GM10266 (cell line): Measurements from ENCODE around the gene TTC39C.

ENCODE experiments used
- DNase-seq: peaks from one replicate; pipeline ENCODE4 v3.0.0; 2012; ENCODE audit errors: extremely low spot score
- TF ChIP-seq, protein P1 (sequence below): IDR thresholded peaks from 2 replicates; pipeline ENCODE4 v1.5.1; 2012; ENCODE audit warnings: mild to moderate bottlenecking, low read depth; ENCODE audit not compliant: control insufficient read depth, insufficient read depth; ENCODE audit errors: missing control alignments

Gene TTC39C

DNA sequence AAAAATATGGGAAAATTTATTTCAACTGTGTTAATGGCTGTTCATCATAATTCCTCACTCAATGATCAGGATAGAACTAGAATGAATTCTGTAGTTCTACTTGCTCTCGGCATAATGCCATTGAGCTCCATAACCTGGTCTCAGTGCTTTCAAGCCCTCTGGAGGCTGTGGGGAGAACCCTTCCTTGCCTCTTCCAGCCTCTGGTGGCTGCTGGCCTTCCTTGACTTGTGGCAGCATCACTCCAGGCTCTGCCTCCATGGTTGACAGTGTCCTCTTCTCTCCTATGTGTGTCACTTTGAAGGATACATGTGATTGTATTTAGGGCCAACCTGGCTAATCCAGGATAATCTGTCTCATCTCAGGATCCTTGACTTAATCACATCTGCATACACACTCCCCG is 97.4 kb downstream of the TTC39C start:
- no peak for DNase-seq
- TF ChIP-seq, protein P1, sequence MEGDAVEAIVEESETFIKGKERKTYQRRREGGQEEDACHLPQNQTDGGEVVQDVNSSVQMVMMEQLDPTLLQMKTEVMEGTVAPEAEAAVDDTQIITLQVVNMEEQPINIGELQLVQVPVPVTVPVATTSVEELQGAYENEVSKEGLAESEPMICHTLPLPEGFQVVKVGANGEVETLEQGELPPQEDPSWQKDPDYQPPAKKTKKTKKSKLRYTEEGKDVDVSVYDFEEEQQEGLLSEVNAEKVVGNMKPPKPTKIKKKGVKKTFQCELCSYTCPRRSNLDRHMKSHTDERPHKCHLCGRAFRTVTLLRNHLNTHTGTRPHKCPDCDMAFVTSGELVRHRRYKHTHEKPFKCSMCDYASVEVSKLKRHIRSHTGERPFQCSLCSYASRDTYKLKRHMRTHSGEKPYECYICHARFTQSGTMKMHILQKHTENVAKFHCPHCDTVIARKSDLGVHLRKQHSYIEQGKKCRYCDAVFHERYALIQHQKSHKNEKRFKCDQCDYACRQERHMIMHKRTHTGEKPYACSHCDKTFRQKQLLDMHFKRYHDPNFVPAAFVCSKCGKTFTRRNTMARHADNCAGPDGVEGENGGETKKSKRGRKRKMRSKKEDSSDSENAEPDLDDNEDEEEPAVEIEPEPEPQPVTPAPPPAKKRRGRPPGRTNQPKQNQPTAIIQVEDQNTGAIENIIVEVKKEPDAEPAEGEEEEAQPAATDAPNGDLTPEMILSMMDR = no peak

DNA sequence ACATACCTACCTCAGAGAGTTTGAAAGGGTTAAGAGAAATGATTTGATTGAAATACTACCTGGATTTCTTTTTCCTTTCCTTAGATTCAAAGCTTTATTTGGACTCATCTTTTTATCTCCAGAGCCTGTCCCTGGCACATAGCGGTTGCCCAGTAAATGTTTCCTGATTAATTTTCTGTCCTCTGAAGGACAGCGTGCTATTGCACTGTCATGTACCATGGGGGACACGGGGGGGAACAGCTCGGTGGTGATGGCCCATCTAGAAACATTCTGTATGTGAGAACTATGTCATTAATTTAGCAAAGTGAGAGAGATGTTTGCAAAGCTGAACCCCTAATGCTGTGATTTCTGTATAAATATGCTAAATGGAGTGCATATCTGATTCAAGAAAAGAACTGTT is 97.9 kb downstream of the TTC39C start:
- DNase-seq = no peak
- TF ChIP-seq, protein P1 = no peak

DNA sequence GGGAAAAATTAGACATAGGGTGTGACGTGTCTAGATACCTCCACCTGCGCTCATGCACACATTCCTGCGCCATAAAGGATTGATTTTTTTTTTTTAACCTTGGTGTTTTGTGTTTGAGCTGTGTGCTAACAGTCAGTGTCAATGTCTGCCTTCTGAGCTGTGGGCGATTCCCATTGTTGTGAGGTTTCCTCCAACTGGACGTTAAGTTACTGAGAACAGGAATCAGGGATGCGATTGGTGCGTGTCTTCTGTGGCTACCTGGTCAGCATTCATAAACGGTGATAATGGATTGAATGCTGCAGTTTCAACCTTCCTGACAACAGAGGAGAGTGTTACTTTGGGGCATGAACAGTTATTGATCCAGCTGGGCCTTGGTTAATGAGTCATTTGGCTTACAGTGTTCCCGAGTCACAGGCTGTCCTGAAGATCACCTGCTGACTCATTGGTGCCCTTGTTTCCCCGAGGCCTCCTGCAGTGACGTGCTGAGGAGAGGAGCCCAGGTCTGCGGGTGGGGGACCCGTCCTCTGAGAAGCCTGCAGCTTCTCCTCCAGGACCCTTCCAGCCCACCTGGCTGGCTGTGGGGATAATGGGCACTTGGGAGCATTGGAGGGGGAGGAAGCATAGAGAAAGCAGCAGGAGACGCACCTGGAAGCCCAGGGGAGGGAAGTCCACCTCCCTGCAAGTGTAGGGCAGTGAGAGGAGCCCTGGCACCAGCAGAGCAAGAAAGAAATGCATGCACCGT is 98.5 kb downstream of the TTC39C start:
- TF ChIP-seq, protein P1 = no peak
- no peak for DNase-seq

DNA sequence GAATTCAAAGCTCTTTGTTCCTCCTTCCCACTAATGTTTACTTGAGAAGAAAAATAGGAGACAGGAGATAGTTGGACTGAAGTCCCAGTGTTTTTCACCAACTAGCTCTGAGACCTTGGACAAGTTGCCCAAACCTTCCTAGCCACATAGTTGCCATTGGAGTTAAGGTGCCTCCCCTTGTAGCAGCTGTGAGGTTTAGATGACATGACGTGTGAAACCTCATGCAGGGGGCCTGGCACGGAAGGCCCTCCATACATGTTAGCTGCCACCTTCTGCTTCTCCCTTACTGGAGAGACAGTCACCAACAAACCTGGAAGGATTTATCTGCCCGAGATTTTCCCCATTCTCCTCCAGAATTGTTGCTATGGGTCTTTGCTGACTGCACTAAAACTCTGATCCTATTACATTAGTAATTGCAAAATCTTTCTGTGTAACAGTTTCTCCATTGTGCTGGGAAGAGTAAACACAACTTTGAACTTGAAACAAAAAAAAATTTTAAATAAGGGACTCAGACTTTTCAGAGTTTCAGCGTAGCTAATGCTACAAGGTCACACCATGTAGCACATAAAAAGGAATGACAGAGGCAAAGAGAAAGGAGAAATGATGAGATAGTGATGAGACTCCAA is 100.5 kb downstream of the TTC39C start:
- DNase-seq = no peak
- TF ChIP-seq, protein P1 = no peak

DNA sequence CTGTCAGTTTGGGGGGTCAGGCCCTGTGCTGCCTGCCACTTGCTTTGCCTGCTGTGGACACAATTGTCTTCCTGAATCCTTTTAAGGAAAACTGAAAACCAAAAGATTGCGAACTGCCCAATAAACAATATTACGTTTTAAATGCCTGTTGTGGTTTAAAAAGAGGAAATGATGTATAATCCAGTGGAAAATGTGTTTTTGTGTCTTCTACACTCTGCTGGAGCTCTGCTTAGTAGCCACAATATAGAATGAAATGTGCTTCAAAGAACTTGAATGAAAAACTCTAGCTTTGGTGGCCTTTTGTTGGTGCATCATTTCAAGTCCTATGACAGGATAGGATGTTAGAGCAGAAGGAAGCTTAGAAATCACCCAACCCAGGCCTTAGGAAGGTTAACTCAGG is 101.1 kb downstream of the TTC39C start:
- TF ChIP-seq, protein P1 = no peak
- no peak for DNase-seq

DNA sequence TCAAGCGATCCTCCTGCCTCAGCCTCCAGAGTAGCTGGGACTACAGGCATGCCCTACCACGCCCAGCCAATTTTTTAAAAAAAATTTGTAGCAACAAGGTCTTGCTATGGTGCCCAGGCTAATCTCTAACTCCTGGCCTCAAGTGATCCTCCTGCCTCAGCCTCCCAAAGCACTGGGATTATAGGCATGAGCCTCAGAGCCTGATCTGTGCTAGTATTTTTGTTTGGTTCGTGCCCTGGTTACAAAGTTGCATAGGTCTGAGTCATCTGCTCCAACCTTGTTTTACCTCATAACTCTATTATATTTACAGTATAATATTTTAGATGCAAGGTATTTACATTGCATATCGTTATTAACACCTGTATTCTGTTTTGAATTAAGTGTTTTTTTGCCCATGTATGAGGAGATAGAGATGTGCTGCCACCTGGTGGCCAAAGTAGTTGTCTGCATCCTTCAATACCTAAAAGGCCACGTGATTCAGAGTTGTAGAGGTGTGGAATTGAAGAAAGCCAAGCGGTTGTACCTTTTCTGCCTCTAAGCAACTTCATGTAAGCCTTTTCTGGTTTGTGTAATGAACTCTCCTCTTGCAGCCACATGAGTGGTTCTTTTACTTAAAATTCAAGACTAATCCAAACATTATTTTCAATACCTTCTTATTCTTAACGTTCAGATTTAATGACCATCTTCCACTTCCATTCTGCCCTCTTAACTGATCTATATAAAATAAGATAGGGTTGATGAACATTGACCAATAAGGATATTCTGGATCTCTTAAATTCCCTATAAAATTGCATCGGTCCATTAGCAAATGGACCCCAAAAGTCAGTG is 104.4 kb downstream of the TTC39C start:
- TF ChIP-seq, protein P1 = peak; percentile 80
- DNase-seq = peak; percentile 64

DNA sequence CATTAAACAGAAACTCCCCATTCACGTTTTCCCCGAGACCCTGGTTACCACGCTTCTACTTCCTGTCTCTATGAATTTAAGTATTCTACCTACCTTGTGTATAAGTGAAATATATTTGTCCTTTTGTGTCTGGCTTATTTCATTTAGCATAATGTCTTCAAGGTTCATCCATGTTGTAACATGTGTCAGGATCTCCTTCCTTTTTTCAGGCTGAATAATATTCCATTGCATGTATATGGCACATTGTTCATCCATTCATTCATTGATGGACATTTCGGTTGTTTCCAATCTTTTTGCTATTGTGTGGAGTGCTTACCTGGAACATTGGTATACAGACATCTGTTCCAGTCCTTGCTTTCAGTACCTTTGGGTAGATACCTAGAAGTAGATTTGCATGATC is 106.1 kb downstream of the TTC39C start:
- TF ChIP-seq, protein P1 = no peak
- DNase-seq = no peak
